SK-N-SH (cell line): Measurements from ENCODE around the gene TWSG1. TPM values are rescaled to one million over a fixed set of nuclear protein-coding genes. Genes with fewer than 3 reads are reported as not detected.

Source experiments
- CTCF ChIA-PET: fragments of 300-600, 350-600 bp; formaldehyde crosslinking; extraction: SDS; loops from one replicate; lab custom pipeline; 2021; lab: Yijun Ruan, JAX
- POLR2A ChIA-PET: fragments of 350-600 bp; sonication (Branson Sonifier 250); formaldehyde crosslinking; extraction: SDS; loops from one replicate; lab custom pipeline; 2020; ENCODE audit warnings: antibody characterized with exemption, inconsistent platforms; lab: Yijun Ruan, JAX
- DNase-seq: peaks from one replicate; pipeline ENCODE4 v3.0.0; 2012
- H2AFZ ChIP-seq: fragments of 200-600 bp; sonication (generic); 2 replicates; pipeline ENCODE4 v1.8.1; 2016; ENCODE audit warnings: antibody characterized with exemption, mild to moderate bottlenecking, low read depth
- H3F3A ChIP-seq: fragments of 200-600 bp; sonication (generic); replicated peaks from 2 replicates; pipeline ENCODE3; 2016; ENCODE audit warnings: antibody characterized with exemption, mild to moderate bottlenecking; ENCODE audit not compliant: insufficient read depth
- H3K27ac ChIP-seq, 2 experiments: fragments of 200-500 bp in 1 of 2; fragments of 200-600 bp in 1 of 2; sonication (Bioruptor generic) in 1 of 2; sonication (generic), shearing (Covaris generic) in 1 of 2; 2 replicates each; pipeline versions ENCODE4 v1.5.1 to v1.6.1; 2014 to 2016; ENCODE audit warnings: low read depth in 2 of 2, inconsistent platforms in 1 of 2, low read length in 1 of 2, mild to moderate bottlenecking in 1 of 2, mixed read lengths in 1 of 2
- H3K27me3 ChIP-seq: fragments of 200-600 bp; sonication (generic), shearing (Covaris generic); 2 replicates; pipeline ENCODE4 v1.6.1; 2016; ENCODE audit warnings: mixed run types; ENCODE audit not compliant: insufficient read depth
- H3K36me3 ChIP-seq, 2 experiments: fragments of 200-500 bp in 1 of 2; fragments of 200-600 bp in 1 of 2; sonication (Bioruptor generic) in 1 of 2; sonication (generic) in 1 of 2; replicated peaks in 1 of 2; 2 replicates each; pipeline versions ENCODE3 to v1.5.1; 2014 to 2016; ENCODE audit warnings: low read length in 1 of 2, mild to moderate bottlenecking in 1 of 2; ENCODE audit not compliant: insufficient read depth in 2 of 2, control insufficient read depth in 1 of 2
- H3K4me1 ChIP-seq, 2 experiments: fragments of 200-500 bp in 1 of 2; fragments of 200-600 bp in 1 of 2; sonication (Bioruptor generic) in 1 of 2; sonication (generic), shearing (Covaris generic) in 1 of 2; 2 replicates each; pipeline versions ENCODE4 v1.5.1 to v1.6.1; 2014 to 2016; ENCODE audit warnings: low read depth in 1 of 2, low read length in 1 of 2, mixed run types in 1 of 2; ENCODE audit not compliant: insufficient read depth in 2 of 2, control insufficient read depth in 1 of 2
- H3K4me2 ChIP-seq: fragments of 200-600 bp; sonication (generic), shearing (Covaris generic); 2 replicates; pipeline ENCODE4 v1.6.1; 2017; ENCODE audit warnings: mixed run types
- H3K4me3 ChIP-seq, 2 experiments: fragments of 200-500 bp in 1 of 2; fragments of 200-600 bp in 1 of 2; sonication (Bioruptor generic) in 1 of 2; sonication (generic), shearing (Covaris generic) in 1 of 2; 2 replicates each; pipeline versions ENCODE4 v1.5.1 to v1.8.1; 2014 to 2016; ENCODE audit warnings: low read depth in 2 of 2, inconsistent platforms in 1 of 2, low read length in 1 of 2, mild to moderate bottlenecking in 1 of 2, mixed read lengths in 1 of 2, moderate library complexity in 1 of 2
- H3K79me2 ChIP-seq: fragments of 200-600 bp; sonication (generic); 2 replicates; pipeline ENCODE4 v1.8.1; 2017; ENCODE audit warnings: mild to moderate bottlenecking; ENCODE audit not compliant: insufficient read depth
- H3K9ac ChIP-seq: fragments of 200-600 bp; sonication (generic); 2 replicates; pipeline ENCODE4 v1.6.1; 2017; ENCODE audit warnings: mixed run types
- H3K9me2 ChIP-seq: fragments of 200-600 bp; sonication (generic); 2 replicates; pipeline ENCODE4 v1.6.1; 2017; ENCODE audit warnings: mixed run types
- H3K9me3 ChIP-seq: fragments of 200-600 bp; sonication (generic); 2 replicates; pipeline ENCODE4 v1.6.1; 2017; ENCODE audit warnings: mixed run types, mild to moderate bottlenecking, moderate library complexity
- H4K20me1 ChIP-seq: fragments of 200-600 bp; sonication (generic); 2 replicates; pipeline ENCODE4 v1.6.1; 2017; ENCODE audit warnings: mild to moderate bottlenecking, mixed run types; ENCODE audit not compliant: insufficient read depth
- ELF1 ChIP-seq: IDR thresholded peaks from 2 replicates; pipeline ENCODE4 v1.4.0; 2012
- EP300 ChIP-seq, 2 experiments: IDR thresholded peaks; 2 replicates each; pipeline versions ENCODE4 v1.4.0 to v1.6.1; 2012; ENCODE audit warnings: borderline replicate concordance in 1 of 2, low read depth in 1 of 2, low read length in 1 of 2
- EZH2phosphoT487 ChIP-seq: fragments of 200-600 bp; sonication (generic); IDR thresholded peaks from 2 replicates; pipeline ENCODE4 v1.6.1; 2017; ENCODE audit warnings: low read depth, mixed run types, mild to moderate bottlenecking, antibody characterized with exemption, moderate library complexity, borderline replicate concordance
- GABPA ChIP-seq: IDR thresholded peaks from 2 replicates; pipeline ENCODE4 v1.4.0; 2012; ENCODE audit warnings: low read depth, mild to moderate bottlenecking
- GATA2 ChIP-seq: sonication (generic); formaldehyde crosslinking; IDR thresholded peaks from 2 replicates; pipeline ENCODE4 v1.5.0; 2020; ENCODE audit warnings: mild to moderate bottlenecking, missing genetic modification reagents
- MEF2A ChIP-seq: IDR thresholded peaks from 2 replicates; pipeline ENCODE4 v1.4.0; 2012; ENCODE audit warnings: low read depth, borderline replicate concordance
- MXI1 ChIP-seq: IDR thresholded peaks from 2 replicates; pipeline ENCODE4 v1.6.1; 2012; ENCODE audit warnings: mild to moderate bottlenecking, low read depth, low read length, improper control_type of control experiment
- NFIC ChIP-seq: IDR thresholded peaks from 2 replicates; pipeline ENCODE4 v1.4.0; 2012; ENCODE audit warnings: borderline replicate concordance
- NRF1 ChIP-seq: IDR thresholded peaks from 2 replicates; pipeline ENCODE4 v1.6.1; 2012; ENCODE audit warnings: low read depth, mild to moderate bottlenecking, low read length
- POLR2AphosphoS5 ChIP-seq: IDR thresholded peaks from 2 replicates; pipeline ENCODE4 v1.6.1; 2012; ENCODE audit warnings: low read depth, low read length
- RAD21 ChIP-seq: IDR thresholded peaks from 2 replicates; pipeline ENCODE4 v1.6.1; 2012; ENCODE audit warnings: mild to moderate bottlenecking, low read length
- RCOR1 ChIP-seq: fragments of 150-350 bp; IDR thresholded peaks from 2 replicates; pipeline ENCODE4 v1.6.1; 2017; ENCODE audit warnings: antibody characterized with exemption, low read length
- RFX5 ChIP-seq: IDR thresholded peaks from 2 replicates; pipeline ENCODE4 v1.6.1; 2012; ENCODE audit warnings: mild to moderate bottlenecking, improper control_type of control experiment, low read length
- SIN3A ChIP-seq: IDR thresholded peaks from 2 replicates; pipeline ENCODE4 v1.6.1; 2012; ENCODE audit warnings: low read depth, mild to moderate bottlenecking, low read length, moderate library complexity, borderline replicate concordance
- SMC3 ChIP-seq: IDR thresholded peaks from 2 replicates; pipeline ENCODE4 v1.6.1; 2012; ENCODE audit warnings: low read depth, low read length, improper control_type of control experiment
- TEAD4 ChIP-seq: IDR thresholded peaks from 2 replicates; pipeline ENCODE4 v1.4.0; 2012; ENCODE audit warnings: mild to moderate bottlenecking, borderline replicate concordance; ENCODE audit not compliant: insufficient read depth
- YY1 ChIP-seq: IDR thresholded peaks from 2 replicates; pipeline ENCODE4 v1.4.0; 2012; ENCODE audit warnings: low read depth, mild to moderate bottlenecking
- WGBS: methylation state at CpG from one replicate; pipeline ENCODE4 v1.1.6; 2017; ENCODE audit warnings: low lambda C conversion rate; 5-methylcytosine and 5-hydroxymethylcytosine counted together
- polyA plus RNA-seq, 3 experiments: library from polyadenylated mRNA; depleted of rRNA; stranded (reverse); fragments of >200 nt; gene quantifications; 2 replicates each; pipeline ENCODE4 v1.2.3, GENCODE V29; 2012
- TF ChIP-seq, protein P1 (sequence below): IDR thresholded peaks from 2 replicates; pipeline ENCODE4 v1.4.0; 2012; ENCODE audit warnings: low read depth, borderline replicate concordance
- TF ChIP-seq, protein P2 (sequence below): IDR thresholded peaks from 2 replicates; pipeline ENCODE4 v1.4.0; 2012; ENCODE audit warnings: low read depth
- TF ChIP-seq, protein P3 (sequence below): fragments of 150-350 bp; IDR thresholded peaks from 2 replicates; pipeline ENCODE4 v1.6.1; 2017; ENCODE audit warnings: antibody characterized with exemption, low read length, low read depth, borderline replicate concordance

TWSG1 gene
- polyA plus RNA-seq, 1 of the 3 experiments (the other 2 are of a cell fraction): 44.0 TPM

DNA sequence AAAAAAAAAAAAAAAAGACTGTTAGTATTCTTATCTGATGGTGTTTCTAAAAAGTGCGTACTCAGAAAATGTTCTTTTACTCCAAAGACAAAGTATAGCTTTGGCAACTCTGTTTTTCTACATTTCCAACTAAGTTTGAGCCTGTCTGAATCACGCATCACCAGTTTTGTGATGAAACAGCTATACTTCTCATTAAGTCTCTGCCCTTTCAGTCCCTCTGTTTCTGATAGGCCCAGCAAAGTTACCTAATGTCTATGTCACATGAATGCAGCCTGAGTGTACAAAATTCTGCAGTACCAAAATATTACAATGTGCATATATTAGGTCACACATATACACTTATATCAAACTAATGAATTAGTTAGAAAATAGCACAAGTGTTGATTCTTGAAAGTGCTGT lies 22.4 kb downstream of the TWSG1 start:
- no peak overlapping the region for H3K9ac ChIP-seq
- no peaks in the 10 kb centered on the region for H3K4me1 ChIP-seq
- H2AFZ ChIP-seq: no peak overlapping the region
- H3K9me2 ChIP-seq: no peaks in the 10 kb centered on the region
- POLR2A ChIA-PET: no interaction called here
- H3K27me3 ChIP-seq: no peaks in the 10 kb centered on the region
- no peak for TF ChIP-seq EZH2phosphoT487
- TF ChIP-seq GATA2 (CRISPR knock-in tag): no peak
- no peak for TF ChIP-seq RAD21
- TF ChIP-seq NFIC: no peak
- no peak for TF ChIP-seq POLR2AphosphoS5
- TF ChIP-seq RFX5: no peak
- TF ChIP-seq GABPA: no peak
- TF ChIP-seq YY1: no peak
- TF ChIP-seq EP300 (IDR thresholded peaks at IDR 0.05; ENCODE audit: borderline replicate concordance in 1 of 2, low read depth in 1 of 2, low read length in 1 of 2): no peak
- no peak for TF ChIP-seq RCOR1
- TF ChIP-seq NRF1: no peak
- no peak for TF ChIP-seq SIN3A
- TF ChIP-seq, protein P1, sequence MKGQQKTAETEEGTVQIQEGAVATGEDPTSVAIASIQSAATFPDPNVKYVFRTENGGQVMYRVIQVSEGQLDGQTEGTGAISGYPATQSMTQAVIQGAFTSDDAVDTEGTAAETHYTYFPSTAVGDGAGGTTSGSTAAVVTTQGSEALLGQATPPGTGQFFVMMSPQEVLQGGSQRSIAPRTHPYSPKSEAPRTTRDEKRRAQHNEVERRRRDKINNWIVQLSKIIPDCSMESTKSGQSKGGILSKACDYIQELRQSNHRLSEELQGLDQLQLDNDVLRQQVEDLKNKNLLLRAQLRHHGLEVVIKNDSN: no peak
- TF ChIP-seq SMC3: no peak
- no peak for TF ChIP-seq ELF1
- no peak for TF ChIP-seq TEAD4
- TF ChIP-seq MEF2A: no peak
- TF ChIP-seq, protein P2, sequence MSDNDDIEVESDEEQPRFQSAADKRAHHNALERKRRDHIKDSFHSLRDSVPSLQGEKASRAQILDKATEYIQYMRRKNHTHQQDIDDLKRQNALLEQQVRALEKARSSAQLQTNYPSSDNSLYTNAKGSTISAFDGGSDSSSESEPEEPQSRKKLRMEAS: no peak
- no peak for TF ChIP-seq MXI1
- TF ChIP-seq, protein P3, sequence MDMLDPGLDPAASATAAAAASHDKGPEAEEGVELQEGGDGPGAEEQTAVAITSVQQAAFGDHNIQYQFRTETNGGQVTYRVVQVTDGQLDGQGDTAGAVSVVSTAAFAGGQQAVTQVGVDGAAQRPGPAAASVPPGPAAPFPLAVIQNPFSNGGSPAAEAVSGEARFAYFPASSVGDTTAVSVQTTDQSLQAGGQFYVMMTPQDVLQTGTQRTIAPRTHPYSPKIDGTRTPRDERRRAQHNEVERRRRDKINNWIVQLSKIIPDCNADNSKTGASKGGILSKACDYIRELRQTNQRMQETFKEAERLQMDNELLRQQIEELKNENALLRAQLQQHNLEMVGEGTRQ: no peak
- TF ChIP-seq, all 33 proteins: peak for 0
- DNase-seq: no peak
- H3K36me3 ChIP-seq: peaks cover 5 to 16% of the 10 kb centered on the region in 2 experiments
- H3F3A ChIP-seq: no peaks in the 10 kb centered on the region
- peaks cover 32% of the 10 kb centered on the region for H3K79me2 ChIP-seq
- H3K4me2 ChIP-seq: no peak overlapping the region
- 100% methylated on average over 2 of the region's 2 CpGs for WGBS
- no peaks in the 10 kb centered on the region for H3K9me3 ChIP-seq
- H3K27ac ChIP-seq: no peak overlapping the region
- H3K4me3 ChIP-seq: no peak overlapping the region
- no peaks in the 10 kb centered on the region for H4K20me1 ChIP-seq
- CTCF ChIA-PET: interaction anchor here (0.7 to 1.0 kb wide), 2 partner anchors 87 to 160 kb away, joined by 3 read pairs; no protein-coding TSS in a partner anchor
